ENCODE measurements around the gene SLC30A3. TPM values are rescaled to one million over a fixed set of nuclear protein-coding genes. Genes with fewer than 3 reads are reported as not detected.

Gene SLC30A3
- total and polyA plus RNA-seq, 2 of the 13 experiments (the other 11 are each of a cell fraction or from before 2014, with no cell fraction given), result 0.38 to 0.79 TPM

DNA sequence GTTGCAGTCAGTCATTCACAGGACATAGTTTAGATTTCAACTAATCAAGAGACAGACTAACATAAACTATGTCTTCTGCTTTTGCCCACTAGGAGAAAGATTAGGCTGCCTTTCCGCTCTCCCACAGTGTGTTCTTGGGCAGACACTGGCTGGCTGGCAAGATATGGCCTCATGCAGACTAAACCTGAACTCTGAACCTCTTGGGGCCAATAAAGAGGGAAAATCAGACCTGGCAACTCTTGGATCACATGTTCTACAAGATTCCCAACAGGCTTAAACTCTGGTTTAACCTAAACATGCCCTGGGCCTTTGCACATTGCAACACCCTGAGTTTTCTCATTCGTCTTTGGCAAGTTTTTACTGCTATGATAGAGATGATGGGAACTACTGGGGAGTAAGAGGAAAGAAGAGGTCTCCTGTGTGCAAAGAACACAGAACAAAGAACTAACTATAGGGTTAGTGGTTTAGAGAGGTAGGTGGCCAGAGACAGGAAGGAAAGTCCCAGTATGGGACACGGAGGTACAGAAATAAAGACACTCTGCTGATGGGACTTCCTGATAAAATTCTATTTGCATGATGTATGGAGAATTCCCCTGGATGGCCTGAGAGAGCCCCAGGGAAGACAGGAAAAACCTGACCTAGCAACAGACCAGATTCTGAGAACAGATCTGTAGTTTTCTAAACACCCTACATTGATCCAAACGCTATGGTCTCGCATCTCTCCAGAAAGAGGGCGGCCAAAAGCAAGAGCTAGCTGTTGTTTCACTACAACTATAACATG lies 53.0 kb downstream of the SLC30A3 start (continued):
- TF ChIP-seq, protein P1, sequence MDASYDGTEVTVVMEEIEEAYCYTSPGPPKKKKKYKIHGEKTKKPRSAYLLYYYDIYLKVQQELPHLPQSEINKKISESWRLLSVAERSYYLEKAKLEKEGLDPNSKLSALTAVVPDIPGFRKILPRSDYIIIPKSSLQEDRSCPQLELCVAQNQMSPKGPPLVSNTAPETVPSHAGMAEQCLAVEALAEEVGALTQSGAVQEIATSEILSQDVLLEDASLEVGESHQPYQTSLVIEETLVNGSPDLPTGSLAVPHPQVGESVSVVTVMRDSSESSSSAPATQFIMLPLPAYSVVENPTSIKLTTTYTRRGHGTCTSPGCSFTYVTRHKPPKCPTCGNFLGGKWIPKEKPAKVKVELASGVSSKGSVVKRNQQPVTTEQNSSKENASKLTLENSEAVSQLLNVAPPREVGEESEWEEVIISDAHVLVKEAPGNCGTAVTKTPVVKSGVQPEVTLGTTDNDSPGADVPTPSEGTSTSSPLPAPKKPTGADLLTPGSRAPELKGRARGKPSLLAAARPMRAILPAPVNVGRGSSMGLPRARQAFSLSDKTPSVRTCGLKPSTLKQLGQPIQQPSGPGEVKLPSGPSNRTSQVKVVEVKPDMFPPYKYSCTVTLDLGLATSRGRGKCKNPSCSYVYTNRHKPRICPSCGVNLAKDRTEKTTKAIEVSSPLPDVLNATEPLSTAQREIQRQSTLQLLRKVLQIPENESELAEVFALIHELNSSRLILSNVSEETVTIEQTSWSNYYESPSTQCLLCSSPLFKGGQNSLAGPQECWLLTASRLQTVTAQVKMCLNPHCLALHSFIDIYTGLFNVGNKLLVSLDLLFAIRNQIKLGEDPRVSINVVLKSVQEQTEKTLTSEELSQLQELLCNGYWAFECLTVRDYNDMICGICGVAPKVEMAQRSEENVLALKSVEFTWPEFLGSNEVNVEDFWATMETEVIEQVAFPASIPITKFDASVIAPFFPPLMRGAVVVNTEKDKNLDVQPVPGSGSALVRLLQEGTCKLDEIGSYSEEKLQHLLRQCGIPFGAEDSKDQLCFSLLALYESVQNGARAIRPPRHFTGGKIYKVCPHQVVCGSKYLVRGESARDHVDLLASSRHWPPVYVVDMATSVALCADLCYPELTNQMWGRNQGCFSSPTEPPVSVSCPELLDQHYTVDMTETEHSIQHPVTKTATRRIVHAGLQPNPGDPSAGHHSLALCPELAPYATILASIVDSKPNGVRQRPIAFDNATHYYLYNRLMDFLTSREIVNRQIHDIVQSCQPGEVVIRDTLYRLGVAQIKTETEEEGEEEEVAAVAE (CRISPR knock-in tag; IDR thresholded peaks at IDR 0.05; ENCODE audit: borderline replicate concordance), result no peak
- TF ChIP-seq, protein P2, sequence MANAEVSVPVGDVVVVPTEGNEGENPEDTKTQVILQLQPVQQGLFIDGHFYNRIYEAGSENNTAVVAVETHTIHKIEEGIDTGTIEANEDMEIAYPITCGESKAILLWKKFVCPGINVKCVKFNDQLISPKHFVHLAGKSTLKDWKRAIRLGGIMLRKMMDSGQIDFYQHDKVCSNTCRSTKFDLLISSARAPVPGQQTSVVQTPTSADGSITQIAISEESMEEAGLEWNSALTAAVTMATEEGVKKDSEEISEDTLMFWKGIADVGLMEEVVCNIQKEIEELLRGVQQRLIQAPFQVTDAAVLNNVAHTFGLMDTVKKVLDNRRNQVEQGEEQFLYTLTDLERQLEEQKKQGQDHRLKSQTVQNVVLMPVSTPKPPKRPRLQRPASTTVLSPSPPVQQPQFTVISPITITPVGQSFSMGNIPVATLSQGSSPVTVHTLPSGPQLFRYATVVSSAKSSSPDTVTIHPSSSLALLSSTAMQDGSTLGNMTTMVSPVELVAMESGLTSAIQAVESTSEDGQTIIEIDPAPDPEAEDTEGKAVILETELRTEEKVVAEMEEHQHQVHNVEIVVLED (CRISPR knock-in tag; IDR thresholded peaks at IDR 0.05; ENCODE audit: borderline replicate concordance), result no peak
- TF ChIP-seq ZNF792 (CRISPR knock-in tag; IDR thresholded peaks at IDR 0.05) (no peak), ZNF891 (CRISPR knock-in tag; IDR thresholded peaks at IDR 0.05) (no peak), LRRFIP1 (CRISPR knock-in tag; conservative IDR thresholded peaks at IDR 0.05) (no peak), YEATS2 (CRISPR knock-in tag; IDR thresholded peaks at IDR 0.05; ENCODE audit: borderline replicate concordance) (no peak), ZBED4 (CRISPR knock-in tag; IDR thresholded peaks at IDR 0.05; ENCODE audit: borderline replicate concordance) (no peak), GFI1 (CRISPR knock-in tag; IDR thresholded peaks at IDR 0.05; ENCODE audit: borderline replicate concordance) (peak; percentile 83), ZNF788 (CRISPR knock-in tag; IDR thresholded peaks at IDR 0.05; ENCODE audit: borderline replicate concordance) (0 out of 2 replicates have a peak, but pooled peaks have one; percentile 30), CC2D1A (CRISPR knock-in tag; IDR thresholded peaks at IDR 0.05) (no peak), RFX3 (CRISPR knock-in tag; IDR thresholded peaks at IDR 0.05) (no peak), MEF2D (CRISPR knock-in tag; IDR thresholded peaks at IDR 0.05) (no peak), MXD4 (CRISPR knock-in tag; IDR thresholded peaks at IDR 0.05) (0 out of 2 replicates have a peak, but pooled peaks have one; percentile 27), ZKSCAN1 (IDR thresholded peaks at IDR 0.05; ENCODE audit: low read length) (no peak), ZNF746 (CRISPR knock-in tag; IDR thresholded peaks at IDR 0.05) (no peak), ETV6 (CRISPR knock-in tag; conservative IDR thresholded peaks at IDR 0.05) (no peak), ZNF703 (CRISPR knock-in tag; IDR thresholded peaks at IDR 0.05; ENCODE audit: borderline replicate concordance) (no peak)
